Adrenal gland (tissue), 5 donors: ENCODE measurements around the gene CCL11.

Source experiments
- POLR2A ChIP-seq, 2 donors: fragments of 450-650 bp; IDR thresholded peaks; one replicate each; pipeline ENCODE4 v1.6.1; 2017; ENCODE audit warnings: antibody characterized with exemption in 2 of 2, mild to moderate bottlenecking in 2 of 2, moderate library complexity in 1 of 2
- TF ChIP-seq, protein P1 (sequence below), 6 experiments: fragments of 450-650 bp in 4 of 6; fragments of 200-600 bp in 2 of 6; sonication (generic) in 1 of 6; IDR thresholded peaks; 1 replicate in 5 of 6; 2 replicates in 1 of 6; pipeline versions ENCODE4 v1.5.1 to v1.8.0; 2016 to 2021; ENCODE audit warnings: antibody characterized with exemption in 6 of 6, mild to moderate bottlenecking in 2 of 6, moderate library complexity in 1 of 6
- donor health status: DM: no; HTN: no; CAD: no.

DNA sequence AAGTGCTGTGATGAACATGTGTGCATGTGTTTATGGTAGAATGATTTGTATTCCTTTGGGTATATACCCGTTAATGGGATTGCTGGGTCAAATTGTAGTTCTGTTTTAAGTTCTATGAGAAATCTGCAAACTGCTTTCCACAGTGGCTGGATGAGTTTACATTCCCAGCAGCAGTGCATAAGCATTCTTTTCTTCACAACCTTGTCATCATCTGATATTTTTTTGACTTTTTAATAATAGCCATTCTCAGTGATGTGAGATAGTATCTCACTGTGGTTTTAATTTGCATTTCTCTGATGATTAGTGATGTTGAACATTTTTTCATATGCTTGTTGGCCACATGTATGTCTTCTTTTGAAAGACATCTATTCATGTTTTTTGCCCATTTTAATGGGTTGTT lies 52.2 kb downstream of the CCL11 start:
- TF ChIP-seq POLR2A (IDR thresholded peaks at IDR 0.05), result no peak
- TF ChIP-seq, protein P1, sequence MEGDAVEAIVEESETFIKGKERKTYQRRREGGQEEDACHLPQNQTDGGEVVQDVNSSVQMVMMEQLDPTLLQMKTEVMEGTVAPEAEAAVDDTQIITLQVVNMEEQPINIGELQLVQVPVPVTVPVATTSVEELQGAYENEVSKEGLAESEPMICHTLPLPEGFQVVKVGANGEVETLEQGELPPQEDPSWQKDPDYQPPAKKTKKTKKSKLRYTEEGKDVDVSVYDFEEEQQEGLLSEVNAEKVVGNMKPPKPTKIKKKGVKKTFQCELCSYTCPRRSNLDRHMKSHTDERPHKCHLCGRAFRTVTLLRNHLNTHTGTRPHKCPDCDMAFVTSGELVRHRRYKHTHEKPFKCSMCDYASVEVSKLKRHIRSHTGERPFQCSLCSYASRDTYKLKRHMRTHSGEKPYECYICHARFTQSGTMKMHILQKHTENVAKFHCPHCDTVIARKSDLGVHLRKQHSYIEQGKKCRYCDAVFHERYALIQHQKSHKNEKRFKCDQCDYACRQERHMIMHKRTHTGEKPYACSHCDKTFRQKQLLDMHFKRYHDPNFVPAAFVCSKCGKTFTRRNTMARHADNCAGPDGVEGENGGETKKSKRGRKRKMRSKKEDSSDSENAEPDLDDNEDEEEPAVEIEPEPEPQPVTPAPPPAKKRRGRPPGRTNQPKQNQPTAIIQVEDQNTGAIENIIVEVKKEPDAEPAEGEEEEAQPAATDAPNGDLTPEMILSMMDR (IDR thresholded peaks at IDR 0.05), result no peak
